Tibial nerve (tissue), 4 donors: ENCODE measurements around the gene DPH1. TPM values are rescaled to one million over a fixed set of nuclear protein-coding genes. Genes with fewer than 3 reads are reported as not detected.
"Not testable (repeated sequence)": the region's sequence is repeated elsewhere in the genome, so short reads cannot be mapped to it uniquely, and the experiment has no call there.

Source experiments
- DNase-seq, 2 donors: peaks; one replicate each; pipeline ENCODE4 v3.0.0-alpha.2; 2019; ENCODE audit warnings: low spot score in 2 of 2
- H3K27ac ChIP-seq, 4 donors: fragments of 200-600 bp; sonication (generic) in 3 of 4; one replicate each; pipeline ENCODE4 v1.5.1; 2017 to 2019; ENCODE audit warnings: mild to moderate bottlenecking in 1 of 4
- H3K27me3 ChIP-seq, 2 donors: fragments of 200-600 bp; sonication (generic) in 1 of 2; one replicate each; pipeline versions ENCODE4 v1.5.1 to v1.6.0; 2017 to 2019
- H3K36me3 ChIP-seq, 3 donors: fragments of 200-600 bp; sonication (generic); one replicate each; pipeline ENCODE4 v1.5.1; 2018 to 2019
- H3K4me1 ChIP-seq, 4 donors: fragments of 200-600 bp; sonication (generic) in 3 of 4; one replicate each; pipeline ENCODE4 v1.5.1; 2017 to 2019
- H3K4me3 ChIP-seq, 4 donors: fragments of 200-600 bp; sonication (generic) in 3 of 4; one replicate each; pipeline ENCODE4 v1.5.1; 2017 to 2019; ENCODE audit warnings: mild to moderate bottlenecking in 1 of 4, moderate library complexity in 1 of 4
- H3K9me3 ChIP-seq, 4 donors: fragments of 200-600 bp; sonication (generic) in 3 of 4; one replicate each; pipeline ENCODE4 v1.5.1; 2017 to 2019
- EP300 ChIP-seq, 2 donors: sonication (generic); formaldehyde crosslinking; IDR thresholded peaks; one replicate each; pipeline ENCODE4 v1.6.1; 2017; ENCODE audit warnings: antibody characterized with exemption in 2 of 2, mild to moderate bottlenecking in 1 of 2
- POLR2A ChIP-seq, 2 donors: fragments of 450-650 bp; IDR thresholded peaks; one replicate each; pipeline ENCODE4 v1.6.1; 2017; ENCODE audit warnings: antibody characterized with exemption in 2 of 2, mild to moderate bottlenecking in 2 of 2, moderate library complexity in 2 of 2
- WGBS, 2 donors: methylation state at CpG; one replicate each; pipeline ENCODE4 v1.1.5; 2018; 5-methylcytosine and 5-hydroxymethylcytosine counted together
- total RNA-seq, 4 donors: library from RNA; depleted of rRNA; stranded (reverse); fragments of >200 nt; gene quantifications; one replicate each; pipeline ENCODE4 v1.1.0, GENCODE V29; 2016
- TF ChIP-seq, protein P1 (sequence below), 5 experiments: fragments of 200-600 bp in 3 of 5; fragments of 450-650 bp in 2 of 5; sonication (generic) in 3 of 5; IDR thresholded peaks; one replicate each; pipeline ENCODE4 v1.5.1; 2016 to 2019; ENCODE audit warnings: antibody characterized with exemption in 5 of 5, mild to moderate bottlenecking in 3 of 5, moderate library complexity in 2 of 5

The DPH1 gene
- 100 to 1,000 TPM in 1 of 4 donors, 10 to 100 TPM in 3; 56.3 to 137 (median 63.9) TPM for total RNA-seq

DNA sequence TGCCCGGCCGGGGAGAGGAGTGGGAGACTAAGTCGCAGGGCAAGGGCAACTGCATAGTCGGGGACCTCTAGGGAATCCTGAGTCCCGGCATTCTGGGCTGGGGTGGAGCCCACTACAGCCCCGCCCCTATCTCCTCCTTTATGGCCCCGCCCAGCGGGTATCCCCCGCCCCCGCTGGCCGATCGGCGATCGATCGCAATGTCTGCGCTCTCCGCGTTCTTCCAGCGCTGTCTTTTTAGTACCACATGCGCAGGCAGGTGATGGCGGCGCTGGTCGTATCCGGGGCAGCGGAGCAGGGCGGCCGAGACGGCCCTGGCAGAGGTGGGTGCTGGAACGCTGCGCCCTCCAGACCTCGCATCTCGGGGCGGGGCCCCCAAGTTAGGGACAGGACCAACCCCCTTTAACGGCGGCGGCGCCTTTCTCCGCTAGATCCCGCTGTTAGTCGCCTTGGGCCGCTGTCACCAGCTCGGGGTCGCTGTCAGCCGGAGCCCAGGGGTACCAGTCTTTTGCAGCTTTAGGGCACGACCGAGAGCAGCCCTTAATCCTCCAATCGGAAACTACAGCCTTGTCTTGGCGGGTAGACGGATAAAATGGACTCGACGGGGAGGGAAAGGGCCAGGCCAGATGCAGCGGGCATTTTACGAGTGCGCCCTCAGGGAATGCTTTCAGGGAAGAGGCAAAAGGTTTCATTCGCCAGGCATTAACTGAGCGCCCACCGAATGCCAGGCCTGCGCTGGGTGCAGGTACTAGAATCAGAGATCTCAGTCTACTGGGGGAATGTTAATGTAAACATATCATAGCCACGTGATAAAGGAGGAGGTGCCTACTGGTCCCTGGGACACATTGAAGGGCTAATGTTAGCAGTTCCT lies at the start of gene DPH1:
DPH1 (plus strand) TSS at position 243 of the 868 bp plus-strand sequence; CDS start at position 260, 17 bp downstream.
- Histone ChIP-seq H3K4me3 (peak within 1 kb of the TSS; percentile 70 to 99 (median 93)), H3K9me3 (no peaks in the 10 kb centered on the region), H3K27ac (peak within 1 kb of the TSS in 2 of 4 donors; percentile 74 to 78), H3K4me1 (peaks cover 0 to 59% (median 22%) of the 10 kb centered on the region in 4 donors), H3K36me3 (peaks cover 0 to 15% (median 0%) of the 10 kb centered on the region in 3 donors), H3K27me3 (peaks cover 0 to 33% of the 10 kb centered on the region in 2 donors)
- 1% methylated on average over 23 to 32 of the region's 59 CpGs for WGBS, 2 donors
- peak; percentile 76 to 91 for TF ChIP-seq EP300 (IDR thresholded peaks at IDR 0.05)
- peak in 1 of 2 donors; percentile 60 for TF ChIP-seq POLR2A (IDR thresholded peaks at IDR 0.05)
- TF ChIP-seq, protein P1, sequence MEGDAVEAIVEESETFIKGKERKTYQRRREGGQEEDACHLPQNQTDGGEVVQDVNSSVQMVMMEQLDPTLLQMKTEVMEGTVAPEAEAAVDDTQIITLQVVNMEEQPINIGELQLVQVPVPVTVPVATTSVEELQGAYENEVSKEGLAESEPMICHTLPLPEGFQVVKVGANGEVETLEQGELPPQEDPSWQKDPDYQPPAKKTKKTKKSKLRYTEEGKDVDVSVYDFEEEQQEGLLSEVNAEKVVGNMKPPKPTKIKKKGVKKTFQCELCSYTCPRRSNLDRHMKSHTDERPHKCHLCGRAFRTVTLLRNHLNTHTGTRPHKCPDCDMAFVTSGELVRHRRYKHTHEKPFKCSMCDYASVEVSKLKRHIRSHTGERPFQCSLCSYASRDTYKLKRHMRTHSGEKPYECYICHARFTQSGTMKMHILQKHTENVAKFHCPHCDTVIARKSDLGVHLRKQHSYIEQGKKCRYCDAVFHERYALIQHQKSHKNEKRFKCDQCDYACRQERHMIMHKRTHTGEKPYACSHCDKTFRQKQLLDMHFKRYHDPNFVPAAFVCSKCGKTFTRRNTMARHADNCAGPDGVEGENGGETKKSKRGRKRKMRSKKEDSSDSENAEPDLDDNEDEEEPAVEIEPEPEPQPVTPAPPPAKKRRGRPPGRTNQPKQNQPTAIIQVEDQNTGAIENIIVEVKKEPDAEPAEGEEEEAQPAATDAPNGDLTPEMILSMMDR (IDR thresholded peaks at IDR 0.05), result peak in 1 of 5 experiments; percentile 44
- peak; percentile 79 to 82 for DNase-seq

DNA sequence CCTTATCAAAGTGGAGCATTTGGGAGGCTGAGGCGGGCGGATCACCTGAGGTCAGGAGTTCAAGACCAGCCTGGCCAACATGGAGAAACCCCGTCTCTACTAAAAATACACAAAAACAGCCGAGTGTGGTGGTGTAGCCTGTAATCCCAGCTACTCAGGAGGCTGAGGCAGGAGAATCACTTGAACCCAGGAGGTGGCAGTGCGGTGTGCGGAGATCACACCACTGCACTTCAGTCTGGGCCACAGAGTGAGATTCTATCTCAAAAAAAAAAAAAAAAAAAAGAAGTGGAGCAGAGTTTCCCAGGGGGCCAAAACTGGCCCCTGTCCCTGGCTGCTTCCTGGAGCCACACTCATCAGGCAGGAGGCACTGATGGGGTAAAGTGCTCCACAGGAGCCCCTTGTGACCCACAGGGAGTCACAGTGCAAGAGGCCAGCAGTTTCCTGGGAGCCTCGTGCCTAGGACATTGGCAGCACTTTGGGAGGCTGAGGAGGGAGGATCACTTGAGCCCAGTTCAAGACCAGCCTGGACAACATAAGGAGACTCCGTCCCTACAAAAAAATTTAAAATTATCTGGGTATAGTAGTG lies 49.2 kb upstream of the DPH1 start:
- Histone ChIP-seq H3K27ac (no peak overlapping the region), H3K4me3 (no peak overlapping the region), H3K9me3 (no peaks in the 10 kb centered on the region), H3K36me3 (no peaks in the 10 kb centered on the region), H3K27me3 (peaks cover 0 to 25% of the 10 kb centered on the region in 2 donors), H3K4me1 (peaks cover 0 to 33% (median 0%) of the 10 kb centered on the region in 4 donors)
- DNase-seq, result no peak
- TF ChIP-seq, protein P1 (IDR thresholded peaks at IDR 0.05), result no peak
- TF ChIP-seq EP300 (IDR thresholded peaks at IDR 0.05) (no peak), POLR2A (IDR thresholded peaks at IDR 0.05) (no peak)
- 83 to 84% methylated on average over 8 of the region's 8 CpGs for WGBS, 2 donors

DNA sequence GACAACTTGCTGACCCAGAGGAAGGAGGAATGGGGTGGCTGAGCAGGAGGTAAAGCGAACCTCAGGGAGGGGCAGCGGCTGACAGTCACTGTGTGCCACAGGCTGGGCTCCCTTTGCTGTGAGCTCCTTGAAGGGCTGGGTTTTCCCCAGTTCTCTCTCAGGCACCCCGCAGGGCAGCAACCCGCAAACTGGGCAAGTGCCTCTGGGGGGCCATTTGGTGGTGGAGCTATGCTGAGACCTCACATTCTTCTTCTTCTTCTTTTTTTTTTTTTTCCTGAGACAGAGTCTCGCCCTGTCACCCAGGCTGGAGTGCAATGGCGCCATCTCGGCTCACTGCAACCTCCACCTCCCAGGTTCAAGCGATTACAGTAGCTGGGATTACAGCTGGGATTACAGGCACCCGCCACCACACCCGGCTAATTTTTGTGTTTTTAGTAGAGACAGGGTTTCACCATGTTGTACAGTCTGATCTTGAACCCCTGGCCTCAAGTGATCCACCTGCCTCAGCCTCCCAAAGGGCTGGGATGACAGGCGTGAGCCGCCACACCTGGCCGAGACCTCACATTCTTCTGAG lies 47.1 kb upstream of the DPH1 start:
- not testable (repeated sequence) for H3K9me3 ChIP-seq, DNase-seq, H3K36me3 ChIP-seq, H3K27ac ChIP-seq, H3K27me3 ChIP-seq, H3K4me3 ChIP-seq
- H3K4me1 ChIP-seq, result peaks cover 0 to 24% (median 0%) of the 10 kb centered on the region in 4 donors
- 75 to 84% methylated on average over 10 to 13 of the region's 13 CpGs for WGBS, 2 donors

DNA sequence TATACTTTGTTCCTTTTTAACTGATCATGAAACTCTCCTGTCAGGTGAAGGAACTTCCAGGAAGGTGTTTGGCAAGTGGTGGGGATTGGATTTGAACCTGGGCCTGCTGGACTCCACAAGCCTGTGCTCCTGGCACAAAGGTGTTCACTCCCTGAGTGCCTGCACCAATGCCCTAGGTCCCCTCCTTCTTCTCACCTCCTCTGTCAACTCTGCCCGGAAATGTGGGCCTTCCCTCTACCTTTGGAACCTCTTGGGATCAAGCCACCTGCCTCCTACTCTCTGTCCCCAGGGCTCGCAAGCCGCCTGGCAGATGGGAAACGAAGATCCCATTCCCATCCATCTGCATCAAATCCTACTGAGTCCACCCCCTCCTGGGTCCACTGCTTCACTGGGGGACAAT lies 44.9 kb upstream of the DPH1 start:
- 91 to 95% methylated on average over 4 of the region's 4 CpGs for WGBS, 2 donors
- H3K4me3 ChIP-seq, result no peak overlapping the region
- DNase-seq, result no peak
- TF ChIP-seq POLR2A (IDR thresholded peaks at IDR 0.05) (no peak), EP300 (IDR thresholded peaks at IDR 0.05) (no peak)
- TF ChIP-seq, protein P1 (IDR thresholded peaks at IDR 0.05), result no peak
- H3K9me3 ChIP-seq, result no peaks in the 10 kb centered on the region
- peaks cover 0 to 14% (median 0%) of the 10 kb centered on the region in 4 donors for H3K4me1 ChIP-seq
- no peaks in the 10 kb centered on the region for H3K27me3 ChIP-seq
- no peaks in the 10 kb centered on the region for H3K36me3 ChIP-seq
- H3K27ac ChIP-seq, result no peak overlapping the region

DNA sequence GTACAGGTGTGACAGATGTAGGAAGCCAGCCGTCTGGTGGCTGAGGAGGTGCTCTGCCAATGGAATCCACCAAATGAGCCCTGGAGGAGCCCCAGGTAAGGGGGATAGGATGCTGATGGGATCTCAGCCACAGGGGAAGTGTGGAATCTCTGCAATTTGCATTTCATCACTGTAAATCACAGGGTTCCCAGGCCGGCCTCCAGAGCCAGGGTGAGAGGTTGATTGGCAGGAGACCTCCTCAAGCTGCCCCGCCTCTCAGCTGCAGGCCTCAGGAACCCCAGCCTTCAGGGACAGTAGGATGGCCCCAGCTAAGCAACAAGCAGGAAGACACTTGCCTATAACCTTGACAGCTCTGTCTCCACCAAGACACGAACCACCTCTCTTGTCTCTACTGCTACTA lies 44.3 kb upstream of the DPH1 start:
- WGBS, 2 donors, result 77 to 87% methylated on average over 3 to 4 of the region's 4 CpGs
- Histone ChIP-seq H3K36me3 (no peaks in the 10 kb centered on the region), H3K27ac (no peak overlapping the region), H3K27me3 (peaks cover 0 to under 1% of the 10 kb centered on the region in 2 donors), H3K9me3 (no peaks in the 10 kb centered on the region), H3K4me1 (peaks cover 0 to 14% (median 0%) of the 10 kb centered on the region in 4 donors), H3K4me3 (no peak overlapping the region)
- no peak for TF ChIP-seq POLR2A (IDR thresholded peaks at IDR 0.05)
- DNase-seq, result no peak
